ENCODE data around the gene YPEL2.

DNA sequence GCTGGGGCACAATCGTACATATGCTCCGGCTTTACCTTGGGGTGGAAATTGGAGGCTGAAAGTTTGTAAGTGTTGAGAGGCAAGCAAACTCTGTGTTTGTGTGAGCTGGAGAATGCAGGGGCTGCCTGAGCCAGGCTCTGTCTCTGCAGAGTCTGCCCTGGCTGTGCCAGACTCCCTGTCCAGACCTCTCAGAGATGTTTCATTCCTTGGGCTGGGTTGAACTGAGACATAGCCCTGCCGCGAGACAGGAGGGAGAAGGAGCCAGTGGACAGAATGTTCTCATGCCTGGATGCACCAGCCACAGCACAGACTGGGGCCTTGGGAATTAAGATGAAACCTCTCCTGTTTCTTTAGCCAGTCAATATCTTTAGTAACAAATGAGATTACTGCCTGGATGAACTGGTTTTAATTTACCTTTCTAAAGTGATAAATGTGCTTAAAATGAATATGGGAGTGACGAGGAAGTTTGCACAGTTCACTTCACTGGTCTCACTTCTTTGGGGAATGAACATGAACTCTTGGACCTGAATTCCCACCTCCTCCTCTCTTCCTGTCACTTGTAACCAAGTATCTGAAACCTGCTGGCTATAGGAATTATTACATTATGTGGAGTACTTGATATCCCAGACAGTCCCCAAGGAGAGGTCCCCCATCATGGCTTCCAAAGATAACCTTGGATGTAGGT lies 40.1 kb downstream of the YPEL2 start:
- TF ChIP-seq, protein P1, sequence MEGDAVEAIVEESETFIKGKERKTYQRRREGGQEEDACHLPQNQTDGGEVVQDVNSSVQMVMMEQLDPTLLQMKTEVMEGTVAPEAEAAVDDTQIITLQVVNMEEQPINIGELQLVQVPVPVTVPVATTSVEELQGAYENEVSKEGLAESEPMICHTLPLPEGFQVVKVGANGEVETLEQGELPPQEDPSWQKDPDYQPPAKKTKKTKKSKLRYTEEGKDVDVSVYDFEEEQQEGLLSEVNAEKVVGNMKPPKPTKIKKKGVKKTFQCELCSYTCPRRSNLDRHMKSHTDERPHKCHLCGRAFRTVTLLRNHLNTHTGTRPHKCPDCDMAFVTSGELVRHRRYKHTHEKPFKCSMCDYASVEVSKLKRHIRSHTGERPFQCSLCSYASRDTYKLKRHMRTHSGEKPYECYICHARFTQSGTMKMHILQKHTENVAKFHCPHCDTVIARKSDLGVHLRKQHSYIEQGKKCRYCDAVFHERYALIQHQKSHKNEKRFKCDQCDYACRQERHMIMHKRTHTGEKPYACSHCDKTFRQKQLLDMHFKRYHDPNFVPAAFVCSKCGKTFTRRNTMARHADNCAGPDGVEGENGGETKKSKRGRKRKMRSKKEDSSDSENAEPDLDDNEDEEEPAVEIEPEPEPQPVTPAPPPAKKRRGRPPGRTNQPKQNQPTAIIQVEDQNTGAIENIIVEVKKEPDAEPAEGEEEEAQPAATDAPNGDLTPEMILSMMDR (IDR thresholded peaks at IDR 0.05; ENCODE audit: low read depth, low read length): no peak
- no peak for TF ChIP-seq EZH2phosphoT487 (IDR thresholded peaks at IDR 0.05; ENCODE audit: low read depth)

Data from OCI-LY3 (cell line).